EH (cell line): ENCODE measurements around the gene UBE2E2.
A peak's percentile ranks its signal among the peaks of the same experiment; 100 is the strongest.

Experiments used
- DNase-seq: peaks from one replicate; pipeline ENCODE4 v3.0.0-alpha.2; 2015; ENCODE audit warnings: low read depth

Gene UBE2E2

DNA sequence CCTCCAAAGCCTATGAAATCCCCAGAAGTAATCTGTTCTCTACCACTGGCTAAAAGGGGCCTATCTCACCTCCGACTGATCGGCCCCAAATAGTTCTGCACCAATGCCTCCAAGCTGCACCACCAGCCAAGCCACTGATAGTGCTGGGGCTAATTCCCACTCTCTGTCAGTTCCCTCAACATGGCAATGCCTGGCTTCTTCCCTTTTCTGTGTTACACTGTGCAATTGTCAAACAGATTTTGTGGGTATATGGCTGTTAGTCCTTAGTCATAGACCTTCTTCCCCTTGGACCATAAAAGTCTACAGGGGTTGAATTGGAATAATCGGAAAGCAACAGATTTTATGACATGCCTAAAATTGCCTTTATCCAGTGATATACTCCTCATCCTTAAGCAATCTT lies 9.3 kb upstream of the UBE2E2 start:
- no peak for DNase-seq

DNA sequence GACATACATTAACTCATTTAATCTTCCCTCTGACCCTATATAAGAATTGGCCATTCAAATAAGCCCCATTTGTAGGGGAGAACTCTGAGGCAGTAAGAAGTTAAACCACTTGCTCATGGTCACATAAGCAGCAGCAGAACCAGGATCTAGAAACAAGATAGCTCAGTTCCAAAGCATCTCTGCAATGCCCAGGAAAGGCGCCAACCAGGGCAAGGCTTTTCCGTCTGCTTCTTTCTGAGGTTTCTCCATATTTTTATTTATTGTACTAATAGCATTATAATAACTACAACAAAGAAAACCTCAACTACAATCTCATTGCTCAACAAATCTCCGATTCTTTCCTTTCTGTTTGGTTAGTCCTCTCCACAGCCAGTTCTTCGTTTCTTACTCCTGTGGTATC lies 4.3 kb upstream of the UBE2E2 start:
- DNase-seq = peak; percentile 59

DNA sequence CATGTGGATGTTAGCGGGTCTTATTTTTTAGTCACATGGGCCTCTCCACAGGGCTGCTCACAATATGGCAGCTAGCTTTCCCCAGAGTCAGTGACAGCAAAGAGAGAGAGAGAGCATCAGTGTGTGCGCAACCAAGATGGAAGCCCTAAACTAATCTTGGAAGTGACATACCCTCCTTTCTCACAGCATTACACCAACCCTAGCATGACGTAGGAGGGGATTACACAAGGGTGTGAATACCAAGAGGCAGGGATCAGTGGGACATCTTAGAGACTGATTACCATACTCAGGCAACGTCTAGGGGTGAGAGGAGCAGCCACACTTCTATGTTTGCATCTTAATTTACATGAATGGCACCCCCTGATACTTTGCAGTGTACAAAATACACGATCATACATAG lies 3.5 kb upstream of the UBE2E2 start:
- no peak for DNase-seq

DNA sequence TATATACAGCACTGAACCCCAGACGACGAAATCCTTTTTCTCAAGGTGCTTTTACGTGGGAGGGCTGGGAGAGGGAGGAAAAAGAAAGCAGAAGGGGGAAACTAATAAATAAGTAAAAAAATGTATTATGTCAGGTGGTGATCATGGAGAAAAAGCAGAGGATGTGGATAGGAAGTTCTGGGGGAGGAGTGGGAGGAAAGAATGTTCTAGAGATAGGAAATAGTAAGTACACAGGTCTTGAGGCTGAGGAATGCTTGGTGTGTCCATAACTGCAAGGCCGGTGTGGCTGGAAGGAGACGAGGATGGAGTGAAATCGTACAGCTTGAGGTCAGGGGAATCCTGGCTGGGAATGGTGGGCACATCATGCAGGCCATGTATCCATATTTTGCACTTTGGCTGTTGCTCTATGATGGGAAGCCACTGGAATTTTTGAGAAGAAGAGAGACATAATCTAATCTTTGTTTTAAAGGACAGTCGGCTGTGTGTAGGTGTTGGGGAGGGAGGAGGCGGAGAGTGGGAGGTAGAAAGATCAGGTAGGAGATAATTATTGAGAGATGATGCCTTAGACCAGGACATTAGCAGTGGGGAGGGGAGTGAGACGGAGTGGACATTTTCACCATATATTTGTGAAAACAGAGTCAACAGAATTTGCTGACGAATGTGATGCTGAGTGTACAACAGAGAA lies 1.8 kb upstream of the UBE2E2 start:
- no peak for DNase-seq

DNA sequence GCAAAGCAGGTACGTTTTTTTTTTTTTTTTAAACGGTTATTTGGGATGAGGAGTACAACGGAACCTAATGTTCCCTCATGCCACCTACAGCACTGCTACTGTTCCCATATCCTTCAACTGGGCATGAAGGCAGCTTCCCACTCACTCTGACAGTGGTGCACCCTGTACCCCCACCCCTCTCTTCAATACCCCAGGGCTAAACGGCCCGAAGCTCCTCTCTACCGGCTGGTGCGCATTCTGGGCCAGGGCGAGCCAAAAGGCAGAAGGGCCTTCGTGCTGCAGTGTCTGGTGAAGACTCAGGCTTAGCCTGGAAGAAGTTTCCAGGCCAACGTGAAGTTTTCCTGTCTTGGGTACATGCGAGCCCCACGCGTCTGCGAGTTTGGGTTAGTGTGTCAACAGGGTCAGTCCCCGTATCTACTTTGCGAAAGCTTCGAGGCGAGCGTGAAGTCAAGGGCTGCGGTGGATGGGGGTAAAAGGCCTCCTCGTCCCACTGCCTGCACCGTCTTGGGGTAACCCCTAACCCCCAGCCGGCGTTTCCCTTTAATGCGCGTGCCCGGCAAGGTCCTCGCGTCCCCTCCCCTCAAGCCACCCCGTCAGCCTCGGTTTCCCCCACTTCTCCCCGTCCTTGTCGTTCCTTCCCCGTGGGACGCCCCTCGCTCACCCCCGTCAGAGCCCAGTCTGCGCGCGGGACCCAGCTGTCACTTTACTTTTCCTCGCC lies 765 bp upstream of the UBE2E2 start:
- peak; percentile 33 for DNase-seq

DNA sequence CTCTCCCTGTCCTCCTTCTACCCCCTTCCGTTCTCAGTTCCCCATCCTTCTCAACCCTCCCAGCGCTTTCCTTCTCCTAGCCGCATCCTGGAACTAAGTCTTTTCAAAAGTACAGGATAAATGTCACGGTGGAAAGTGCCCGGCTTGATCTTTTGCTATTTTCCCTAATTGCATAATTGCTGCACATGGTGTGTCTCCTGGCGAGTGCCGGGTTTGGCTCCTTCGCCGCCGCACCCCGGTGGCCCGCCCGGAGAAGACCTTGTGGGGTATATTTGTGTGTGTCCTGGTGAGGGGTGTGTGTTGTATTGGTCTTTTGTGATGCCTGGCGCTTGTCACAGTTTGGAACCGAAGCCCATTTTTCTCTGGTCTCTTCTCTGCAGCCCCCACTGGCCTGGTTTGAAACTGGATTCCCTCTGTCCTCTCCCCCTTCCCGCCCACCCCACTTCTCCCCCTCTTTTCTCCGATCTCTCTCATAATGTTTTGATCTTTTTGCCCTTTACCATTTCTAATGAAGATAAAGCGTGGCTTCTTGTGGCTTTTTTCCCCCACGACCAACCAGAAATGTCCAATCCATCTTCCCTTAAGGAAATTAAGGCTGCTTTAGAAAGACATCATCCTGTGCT lies 692 bp downstream of the UBE2E2 start:
- peak; percentile 10 for DNase-seq

DNA sequence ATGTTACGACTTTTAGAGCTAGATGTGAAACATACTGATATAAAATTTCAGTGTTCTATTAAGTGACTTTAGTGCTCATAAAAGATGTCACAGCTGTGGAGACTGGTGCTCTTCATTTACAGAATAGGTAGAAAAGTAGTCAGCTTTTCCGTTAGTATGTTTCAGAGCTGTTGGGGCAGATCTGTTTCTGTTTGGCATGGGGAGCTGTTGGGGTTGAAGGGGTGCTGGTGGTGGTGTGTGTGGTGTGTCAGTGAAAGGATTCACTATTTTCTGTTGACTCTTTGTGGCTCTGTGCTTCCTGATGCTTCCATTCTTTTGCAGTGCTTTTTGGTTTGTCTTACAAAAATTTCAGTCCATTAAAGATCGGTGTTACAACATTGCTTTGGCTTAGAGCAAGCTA lies 3.2 kb downstream of the UBE2E2 start:
- no peak for DNase-seq

DNA sequence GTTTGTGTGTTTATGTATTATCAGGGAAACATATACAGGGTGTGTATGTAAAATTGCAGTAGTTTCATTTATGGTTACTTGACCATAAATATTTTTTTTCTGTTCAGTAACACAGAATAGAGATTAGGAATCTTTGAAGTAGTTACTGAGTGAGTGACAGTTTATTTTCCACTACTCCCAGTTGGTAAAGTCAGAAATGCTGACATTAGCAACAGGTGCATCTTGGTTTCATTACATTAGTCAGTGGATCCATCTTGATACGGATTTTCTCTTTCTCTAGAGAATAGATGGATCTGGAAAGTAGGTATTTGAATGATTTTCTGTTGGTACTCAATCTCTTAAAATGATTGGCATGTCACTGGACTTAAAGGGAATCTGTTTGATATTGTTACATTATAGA lies 6.0 kb downstream of the UBE2E2 start:
- no peak for DNase-seq

DNA sequence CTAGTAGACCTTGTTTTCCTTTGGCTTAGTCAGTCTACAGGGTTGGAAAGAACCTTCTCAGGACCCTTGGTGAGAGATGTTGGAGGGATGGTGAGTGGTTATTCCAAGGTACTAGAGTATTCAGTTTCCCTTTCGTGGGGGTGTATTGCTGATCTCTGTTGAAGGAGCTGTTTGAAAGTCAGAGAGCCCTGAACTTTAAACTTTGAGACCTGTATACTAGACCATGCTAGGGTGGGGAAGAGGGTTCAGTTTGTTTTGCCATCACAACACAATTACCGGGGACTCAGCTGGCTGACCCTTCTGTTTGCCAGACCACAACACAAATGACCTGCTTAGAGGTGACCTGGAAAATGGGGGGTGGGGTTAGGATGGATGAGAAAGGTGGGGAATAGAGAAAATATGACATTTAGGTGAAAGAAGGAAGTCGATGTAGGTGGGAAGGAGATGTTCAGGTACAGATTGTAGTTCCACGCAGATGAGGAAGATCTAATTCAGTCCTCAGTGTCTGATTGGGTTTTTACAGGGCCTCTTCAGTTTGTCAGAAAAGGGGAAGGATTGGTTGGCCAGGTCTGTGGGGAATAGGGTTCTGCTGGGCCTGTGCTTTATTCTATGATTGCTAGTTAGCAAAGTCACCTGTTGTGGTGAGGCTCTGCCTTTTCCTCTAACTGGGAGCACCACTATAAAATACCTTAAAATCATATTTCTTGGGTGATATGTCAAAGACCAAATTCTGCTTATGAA lies 6.8 kb downstream of the UBE2E2 start:
- DNase-seq = no peak

DNA sequence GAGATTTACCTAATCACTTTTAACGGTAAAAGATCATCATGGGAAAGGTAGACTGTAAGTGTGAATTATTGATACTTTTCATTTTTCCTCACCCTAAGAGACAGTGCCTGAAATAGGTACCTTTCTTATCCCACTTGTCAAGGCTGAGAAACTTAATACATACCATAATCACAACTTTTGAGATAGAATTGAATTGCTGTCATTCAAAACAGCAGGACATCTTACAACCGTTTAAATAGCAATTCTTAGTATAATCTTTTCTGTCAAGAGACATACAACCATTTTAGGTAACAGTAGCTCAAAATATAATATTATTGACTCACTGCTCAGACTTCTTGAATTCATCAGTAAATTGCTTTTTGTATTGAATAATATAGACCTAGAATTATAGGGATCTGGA lies 10.7 kb downstream of the UBE2E2 start:
- no peak for DNase-seq

DNA sequence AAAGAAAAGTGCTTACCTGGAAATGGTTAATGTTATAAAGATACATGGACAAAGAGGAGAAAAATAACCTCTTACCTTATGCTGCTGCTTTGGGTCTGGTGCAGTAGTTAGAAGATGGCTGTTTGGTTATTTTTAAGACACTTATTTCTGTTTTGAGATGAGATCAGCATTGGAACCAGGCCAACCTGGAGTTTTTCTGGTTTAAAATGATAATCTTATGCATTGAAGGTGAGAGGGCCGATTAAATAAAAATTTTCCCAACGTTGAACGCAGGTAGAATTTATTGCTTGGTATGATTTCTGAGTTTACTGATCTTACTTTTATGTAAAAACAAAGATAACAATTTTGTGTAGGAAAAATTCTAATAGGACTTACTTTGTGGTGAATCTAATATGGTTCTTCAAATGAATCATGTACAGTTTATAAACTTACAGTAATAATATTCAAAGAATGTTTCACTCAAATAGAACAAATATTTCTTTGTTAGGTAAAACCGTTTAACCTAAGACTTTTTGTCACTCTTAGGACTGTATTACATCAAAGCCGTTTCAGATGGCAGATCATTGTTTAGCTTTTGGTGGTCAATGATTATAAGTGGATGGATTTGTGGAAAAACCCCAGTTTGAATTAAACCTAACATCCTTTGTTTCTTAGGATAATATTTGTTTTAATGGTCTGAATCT lies 14.9 kb downstream of the UBE2E2 start:
- DNase-seq = peak; percentile 9

DNA sequence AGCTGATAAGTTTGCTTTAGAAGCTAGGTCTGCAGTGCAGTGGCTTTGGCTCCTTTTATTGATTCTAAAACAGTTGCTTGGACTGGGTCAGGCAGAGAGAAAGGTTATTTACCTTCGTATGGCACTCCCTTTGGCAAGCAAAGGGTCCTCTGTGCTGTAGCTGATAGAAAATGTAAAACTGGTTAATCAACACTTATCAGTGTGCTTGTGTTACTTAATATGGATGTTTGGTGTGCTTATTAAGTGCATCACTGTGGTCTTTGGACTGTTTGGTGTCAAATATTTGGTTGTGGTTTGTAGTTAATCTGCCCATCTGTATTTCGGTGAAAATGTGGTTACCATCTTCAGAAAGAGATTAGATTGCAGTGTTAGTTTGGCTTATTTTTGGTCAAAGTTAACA lies 16.0 kb downstream of the UBE2E2 start:
- peak; percentile 27 for DNase-seq

DNA sequence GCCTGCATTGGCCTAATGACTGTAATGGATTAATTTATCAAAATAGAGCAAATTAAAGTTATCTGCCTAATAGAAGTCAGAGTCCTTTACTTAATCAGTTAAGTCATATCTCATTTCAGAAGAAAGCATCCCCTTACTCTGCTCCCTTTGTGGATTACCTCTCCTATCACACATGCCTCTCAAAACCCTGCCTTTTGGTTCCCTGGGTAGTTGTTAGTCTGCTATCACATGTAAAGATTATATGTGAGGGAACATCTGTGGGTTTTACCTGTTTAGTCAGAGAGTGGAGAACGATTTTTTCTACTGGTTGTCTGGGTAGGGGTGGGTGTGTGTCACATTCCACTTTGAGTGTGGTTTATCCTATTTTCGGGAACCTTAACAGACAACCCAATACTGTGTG lies 16.4 kb downstream of the UBE2E2 start:
- DNase-seq = no peak

DNA sequence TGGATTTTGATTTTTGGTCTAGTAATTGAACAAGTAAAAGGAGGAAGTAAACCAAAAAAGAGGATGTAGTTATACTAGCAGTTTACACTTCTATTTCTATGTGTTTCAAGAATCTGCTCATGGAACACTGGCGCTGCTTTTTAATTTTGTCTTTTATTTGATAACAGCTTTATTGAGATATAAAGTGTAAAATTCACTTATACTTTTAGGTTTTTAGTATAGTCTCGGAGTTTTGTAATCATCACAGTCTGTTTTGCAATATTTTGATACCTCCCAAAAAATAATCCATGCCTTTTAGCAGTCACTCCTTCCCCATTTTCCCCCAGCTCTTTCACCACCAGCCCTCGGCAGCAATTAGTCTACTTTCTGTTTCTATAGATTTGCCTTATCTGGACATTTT lies 18.0 kb downstream of the UBE2E2 start:
- DNase-seq = no peak

DNA sequence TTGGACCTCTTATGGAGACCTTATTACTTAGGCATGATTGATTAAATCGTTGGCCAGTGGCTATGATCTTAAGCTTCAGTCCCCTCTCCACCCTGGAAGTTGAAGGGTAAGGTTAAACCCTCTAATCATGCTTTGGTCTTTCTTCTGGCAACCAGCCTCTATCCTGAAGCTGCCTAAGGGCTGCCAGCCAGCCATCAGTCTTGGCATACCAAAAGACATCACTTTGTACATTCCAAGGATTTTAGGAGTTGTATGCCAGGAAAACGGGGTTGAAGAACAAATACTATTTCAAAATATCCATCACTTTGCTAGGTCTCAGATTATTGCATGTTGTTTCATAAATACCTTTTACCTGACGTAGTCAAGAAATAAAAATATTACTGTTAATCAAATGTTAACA lies 28.9 kb downstream of the UBE2E2 start:
- DNase-seq = peak; percentile 29

DNA sequence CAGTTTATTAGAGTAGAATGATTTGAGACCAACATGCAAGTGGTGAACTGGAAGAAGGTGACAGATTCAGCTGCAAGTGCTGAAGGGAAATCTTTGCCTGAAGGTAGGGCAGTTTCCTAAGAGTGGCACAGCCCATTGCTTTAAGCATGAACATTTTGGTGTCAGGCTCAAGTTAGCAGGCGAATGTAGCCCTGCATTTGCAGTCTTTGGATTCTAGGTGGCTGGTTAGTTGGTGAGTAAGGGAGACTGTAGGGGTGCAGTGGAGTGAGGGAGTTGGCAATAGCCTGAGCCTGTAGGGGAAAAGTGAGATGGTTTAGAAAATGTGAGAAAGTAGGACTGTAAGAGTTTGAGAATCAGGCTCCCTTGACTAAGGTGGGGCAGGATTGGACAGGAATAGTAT lies 29.7 kb downstream of the UBE2E2 start:
- DNase-seq = no peak

DNA sequence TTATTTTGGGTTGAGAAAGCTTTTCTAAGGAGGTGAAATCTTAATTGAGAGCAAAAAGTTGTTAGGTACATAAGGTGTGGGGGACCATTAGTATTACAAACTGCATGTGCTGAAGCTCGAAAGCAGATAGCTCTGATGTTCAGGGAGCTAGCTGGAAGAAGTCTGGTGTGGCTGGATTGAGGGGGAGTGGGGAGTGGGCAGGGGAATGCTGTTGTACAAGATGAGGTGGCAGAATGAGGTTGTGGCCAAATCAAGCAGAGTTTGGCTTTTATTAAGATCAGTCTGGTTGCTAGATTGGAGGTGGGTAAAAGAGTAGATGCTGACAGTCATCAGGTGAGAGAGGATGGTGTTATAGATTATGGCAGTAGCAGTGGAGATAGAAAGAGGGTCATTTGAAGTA lies 32.1 kb downstream of the UBE2E2 start:
- DNase-seq = no peak

DNA sequence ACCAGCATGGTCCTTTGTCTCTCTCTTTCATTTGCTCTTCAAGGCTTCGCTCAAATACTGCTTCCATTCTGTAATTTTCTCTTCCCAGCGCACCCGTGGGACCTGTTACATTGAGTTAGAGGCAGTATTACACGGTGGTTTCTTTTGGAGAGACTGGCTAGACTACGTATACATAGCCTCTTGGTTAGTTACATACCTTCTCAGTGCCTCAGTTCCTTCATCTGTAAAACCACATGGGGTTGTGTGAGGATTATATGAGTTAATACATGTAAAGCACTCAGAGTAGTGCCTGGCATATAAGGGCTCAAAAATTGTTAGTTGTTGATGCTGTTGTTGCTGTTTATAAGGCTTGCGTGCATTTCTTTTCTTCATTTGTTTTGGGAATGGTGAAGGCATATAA lies 33.8 kb downstream of the UBE2E2 start:
- DNase-seq = no peak

DNA sequence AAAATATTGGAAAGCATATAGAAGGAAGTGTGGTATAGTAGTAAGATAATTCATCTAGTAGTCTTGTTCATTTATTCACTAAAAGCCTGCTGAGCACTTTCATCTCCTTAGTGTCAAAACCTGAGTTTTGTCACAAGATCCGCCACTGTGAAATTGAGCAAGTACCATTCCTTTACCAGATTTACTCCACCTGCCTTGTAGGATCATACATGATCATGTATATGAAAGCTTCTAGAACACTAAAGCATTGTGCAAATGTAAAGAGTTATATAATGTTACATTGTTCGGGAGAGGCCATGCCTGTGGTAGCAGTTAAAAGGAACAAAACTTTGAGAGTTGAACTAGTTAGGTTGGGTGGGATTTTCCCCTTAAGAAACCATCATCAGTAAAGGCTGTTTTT lies 35.0 kb downstream of the UBE2E2 start:
- no peak for DNase-seq

DNA sequence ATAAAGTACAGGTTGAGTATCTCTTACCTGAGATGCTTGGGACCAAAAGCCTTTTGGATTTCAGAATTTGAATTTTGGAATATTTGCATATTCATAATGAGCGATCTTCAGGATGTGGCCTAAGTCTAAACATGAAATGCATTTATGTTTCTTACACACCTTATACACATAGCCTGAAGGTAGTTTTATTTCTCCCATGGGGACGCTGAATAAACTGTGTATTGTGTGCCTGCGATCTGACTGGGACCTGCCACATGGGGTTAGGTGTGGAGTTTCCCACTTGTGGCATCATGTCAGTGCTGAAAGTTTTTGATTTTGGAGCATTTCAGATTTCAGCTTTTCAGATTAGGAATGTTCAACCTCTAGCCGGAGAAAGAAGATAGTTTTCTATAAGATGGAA lies 35.5 kb downstream of the UBE2E2 start:
- no peak for DNase-seq

DNA sequence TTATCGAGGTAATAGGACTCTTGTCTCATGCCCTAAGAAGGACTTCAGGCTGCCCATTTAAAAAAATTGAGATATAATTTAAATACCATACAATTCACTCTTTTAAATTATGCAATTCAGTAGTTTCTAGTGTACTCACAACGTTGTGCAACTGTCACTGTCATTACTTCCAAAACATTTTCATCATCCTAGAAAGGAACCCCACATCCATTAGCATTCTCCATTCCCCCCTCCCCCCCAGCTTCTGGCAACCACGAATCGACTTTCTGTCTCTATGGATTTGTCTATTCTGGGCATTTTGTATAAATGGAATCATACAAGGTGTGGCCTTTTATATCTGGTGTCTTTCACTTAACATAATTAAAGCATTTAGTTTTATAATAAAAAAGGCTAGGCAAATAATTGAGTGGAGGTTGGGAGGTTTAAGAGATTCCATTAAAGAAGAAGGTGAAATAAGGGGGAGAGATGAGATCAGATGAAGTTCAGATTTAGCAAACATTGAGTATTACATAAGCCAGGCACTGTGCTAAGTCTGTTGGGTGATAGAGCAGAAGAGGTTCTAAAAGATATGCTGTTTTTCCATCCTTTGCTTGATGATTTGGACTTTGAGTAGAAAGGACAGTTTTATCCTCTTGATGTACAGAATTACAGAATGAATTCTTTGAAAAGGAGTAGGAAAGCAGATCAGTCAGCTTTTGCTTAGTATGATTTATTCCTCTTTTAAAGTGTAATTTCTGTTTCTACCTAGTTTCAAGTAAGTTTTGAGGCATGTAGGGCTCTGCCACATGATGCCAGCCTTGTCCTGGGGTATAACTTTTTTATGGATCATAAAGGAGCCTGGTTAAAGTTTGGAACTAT lies 36.3 kb downstream of the UBE2E2 start:
- no peak for DNase-seq
